Activated naive CD8-positive, alpha-beta T cell treated with anti-CD3 and anti-CD28 coated beads, Interleukin-2, amount 10 ng/mL, durations not matched to agents 7 days and 5 days (primary cell): Measurements from ENCODE around the gene MYRF. TPM values are rescaled to one million over a fixed set of nuclear protein-coding genes. Genes with fewer than 3 reads are reported as not detected.

Experiments used
- ATAC-seq: fragments of 150-1000 bp; cut with Tn5 transposase; one replicate; pipeline ENCODE4 v1.10.0; 2021; ENCODE audit warnings: low read depth, moderate library complexity
- POLR2A ChIA-PET: fragments of 350-600 bp; sonication (Branson Sonifier 250); formaldehyde crosslinking; loops from one replicate; lab custom pipeline; 2021; ENCODE audit warnings: antibody characterized with exemption; lab: Charles Lee
- DNase-seq: peaks from one replicate; pipeline ENCODE4 v3.0.0; 2021
- H3K27ac Mint-ChIP-seq: one replicate; pipeline ENCODE4 v1.8.0; 2022; ENCODE audit warnings: mild to moderate bottlenecking, mixed read lengths
- H3K27me3 Mint-ChIP-seq: one replicate; pipeline ENCODE4 v1.8.0; 2022; ENCODE audit warnings: mild to moderate bottlenecking, moderate library complexity, mixed read lengths
- H3K36me3 Mint-ChIP-seq: one replicate; pipeline ENCODE4 v1.8.0; 2021; ENCODE audit warnings: mild to moderate bottlenecking, mixed read lengths
- H3K4me1 Mint-ChIP-seq: one replicate; pipeline ENCODE4 v1.8.0; 2021; ENCODE audit warnings: mixed read lengths
- H3K4me3 Mint-ChIP-seq: one replicate; pipeline ENCODE4 v1.8.0; 2022; ENCODE audit warnings: mild to moderate bottlenecking, moderate library complexity, mixed read lengths
- H3K9me3 Mint-ChIP-seq: one replicate; pipeline ENCODE4 v1.8.0; 2021; ENCODE audit warnings: mixed read lengths
- total RNA-seq, 2 experiments: library from RNA; stranded (reverse); gene quantifications; one replicate each; pipeline ENCODE4 v1.2.3, GENCODE V29; 2021

MYRF gene
- total RNA-seq, 2 experiments from 2014 or later = 3.4 TPM

GRCh38 chr11:61737636-61738386 is 14.6 kb upstream of the MYRF start:
- no peaks in the 10 kb centered on the region for H3K9me3 Mint-ChIP-seq
- DNase-seq = no peak
- H3K36me3 Mint-ChIP-seq = no peaks in the 10 kb centered on the region
- POLR2A ChIA-PET = no interaction called here
- H3K27me3 Mint-ChIP-seq = no peaks in the 10 kb centered on the region
- no peak for ATAC-seq
- H3K4me1 Mint-ChIP-seq = peaks cover 2% of the 10 kb centered on the region
- H3K4me3 Mint-ChIP-seq = no peak overlapping the region
- H3K27ac Mint-ChIP-seq = no peak overlapping the region

DNA sequence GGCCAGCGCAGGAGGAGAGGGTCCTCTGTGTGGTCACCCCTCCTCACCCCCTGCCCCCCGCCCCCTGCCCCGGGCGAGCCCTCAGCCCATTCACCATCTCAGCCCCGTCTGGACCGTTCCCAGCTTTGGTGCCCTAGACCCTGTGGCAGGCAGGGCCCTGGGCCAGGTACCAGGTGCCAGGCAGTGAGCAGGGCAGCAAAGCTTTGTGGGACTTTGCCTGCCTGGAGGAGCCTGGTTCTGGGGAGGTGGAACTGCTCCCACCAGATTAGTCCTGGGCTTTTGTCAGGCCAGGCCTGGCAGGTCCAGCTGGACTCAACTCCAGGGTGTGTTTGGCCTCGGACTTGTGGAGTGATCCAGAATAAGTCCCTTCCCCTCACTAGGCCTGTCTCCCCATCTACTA is 13.7 kb upstream of the MYRF start:
- POLR2A ChIA-PET = no interaction called here
- H3K4me3 Mint-ChIP-seq = no peak overlapping the region
- no peaks in the 10 kb centered on the region for H3K9me3 Mint-ChIP-seq

GRCh38 chr11:61739413-61739812 is 13.0 kb upstream of the MYRF start:
- Mint-ChIP-seq H3K36me3 (no peaks in the 10 kb centered on the region), H3K27me3 (no peaks in the 10 kb centered on the region), H3K4me1 (no peaks in the 10 kb centered on the region), H3K9me3 (no peaks in the 10 kb centered on the region), H3K4me3 (no peak overlapping the region), H3K27ac (no peak overlapping the region)
- POLR2A ChIA-PET = no interaction called here
- ATAC-seq (no peak), DNase-seq (no peak)

More for the DNA sequence above, 13.7 kb upstream of the MYRF start:
- Mint-ChIP-seq H3K27ac (no peak overlapping the region), H3K36me3 (no peaks in the 10 kb centered on the region), H3K27me3 (no peaks in the 10 kb centered on the region), H3K4me1 (no peaks in the 10 kb centered on the region)
- DNase-seq (no peak), ATAC-seq (no peak)

GRCh38 chr11:61739966-61740365 is 12.5 kb upstream of the MYRF start:
- H3K27me3 Mint-ChIP-seq = no peaks in the 10 kb centered on the region
- H3K9me3 Mint-ChIP-seq = no peaks in the 10 kb centered on the region
- H3K36me3 Mint-ChIP-seq = no peaks in the 10 kb centered on the region
- POLR2A ChIA-PET = no interaction called here
- no peaks in the 10 kb centered on the region for H3K4me1 Mint-ChIP-seq
- no peak overlapping the region for H3K4me3 Mint-ChIP-seq
- no peak overlapping the region for H3K27ac Mint-ChIP-seq
- DNase-seq (no peak), ATAC-seq (no peak)

GRCh38 chr11:61742391-61742790 is 10.0 kb upstream of the MYRF start:
- H3K27me3 Mint-ChIP-seq = no peaks in the 10 kb centered on the region
- no peaks in the 10 kb centered on the region for H3K4me1 Mint-ChIP-seq
- H3K36me3 Mint-ChIP-seq = no peaks in the 10 kb centered on the region
- H3K27ac Mint-ChIP-seq = no peak overlapping the region
- DNase-seq (no peak), ATAC-seq (no peak)
- no peaks in the 10 kb centered on the region for H3K9me3 Mint-ChIP-seq
- H3K4me3 Mint-ChIP-seq = no peak overlapping the region
- POLR2A ChIA-PET = no interaction called here

GRCh38 chr11:61743486-61744095 is 8.8 kb upstream of the MYRF start:
- H3K4me1 Mint-ChIP-seq = no peaks in the 10 kb centered on the region
- H3K27me3 Mint-ChIP-seq = no peaks in the 10 kb centered on the region
- ATAC-seq (no peak), DNase-seq (no peak)
- H3K9me3 Mint-ChIP-seq = no peaks in the 10 kb centered on the region
- H3K36me3 Mint-ChIP-seq = no peaks in the 10 kb centered on the region
- no peak overlapping the region for H3K4me3 Mint-ChIP-seq
- no peak overlapping the region for H3K27ac Mint-ChIP-seq
- POLR2A ChIA-PET = no interaction called here

- Mint-ChIP-seq H3K27ac (no peak overlapping the region), H3K4me3 (no peak overlapping the region), H3K36me3 (no peaks in the 10 kb centered on the region), H3K4me1 (no peaks in the 10 kb centered on the region), H3K27me3 (peaks cover 2% of the 10 kb centered on the region), H3K9me3 (no peaks in the 10 kb centered on the region)
- DNase-seq (no peak), ATAC-seq (no peak)
- POLR2A ChIA-PET = no interaction called here
Measured at GRCh38 chr11:61744181-61744580, 8.3 kb upstream of the MYRF start.

DNA sequence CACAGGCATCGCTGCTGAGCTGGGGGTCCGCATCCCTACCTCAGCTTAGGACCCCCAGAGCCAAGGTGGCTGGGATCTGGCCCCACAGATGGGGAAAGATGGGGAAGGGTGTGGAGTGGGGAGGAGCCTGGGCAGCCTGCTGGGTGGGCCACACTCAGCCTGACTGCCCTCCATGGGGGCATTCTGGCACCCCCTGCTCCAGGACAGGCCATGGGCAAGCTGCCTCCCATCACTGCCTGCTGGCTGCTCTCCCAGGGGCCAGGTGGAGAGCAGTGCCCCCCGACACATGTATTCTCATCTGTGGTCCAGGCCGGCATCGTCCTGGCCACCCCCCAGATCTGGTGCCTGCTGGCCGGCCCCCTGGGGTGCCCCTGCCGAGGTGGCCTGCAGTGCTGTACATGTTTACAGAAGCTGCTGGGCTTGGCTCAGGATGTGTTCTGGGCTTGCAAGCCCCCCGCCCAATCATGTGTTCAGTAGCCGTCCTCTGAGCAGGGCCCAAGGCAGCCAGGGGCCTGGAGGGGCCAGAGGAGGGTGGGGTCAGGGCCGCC is 7.8 kb upstream of the MYRF start:
- H3K36me3 Mint-ChIP-seq = no peaks in the 10 kb centered on the region
- H3K4me3 Mint-ChIP-seq = no peak overlapping the region
- DNase-seq (no peak), ATAC-seq (no peak)
- no peak overlapping the region for H3K27ac Mint-ChIP-seq
- H3K9me3 Mint-ChIP-seq = no peaks in the 10 kb centered on the region
- POLR2A ChIA-PET = no interaction called here
- H3K27me3 Mint-ChIP-seq = peaks cover 4% of the 10 kb centered on the region
- H3K4me1 Mint-ChIP-seq = no peaks in the 10 kb centered on the region

- no peaks in the 10 kb centered on the region for H3K9me3 Mint-ChIP-seq
- peaks cover 5% of the 10 kb centered on the region for H3K27me3 Mint-ChIP-seq
- DNase-seq (no peak), ATAC-seq (no peak)
- POLR2A ChIA-PET = no interaction called here
- H3K4me1 Mint-ChIP-seq = no peaks in the 10 kb centered on the region
- no peaks in the 10 kb centered on the region for H3K36me3 Mint-ChIP-seq
- no peak overlapping the region for H3K27ac Mint-ChIP-seq
- no peak overlapping the region for H3K4me3 Mint-ChIP-seq
Measured at GRCh38 chr11:61745781-61746441, 6.5 kb upstream of the MYRF start.

- no peak for DNase-seq
- POLR2A ChIA-PET = no interaction called here
- Mint-ChIP-seq H3K27ac (no peak overlapping the region), H3K4me1 (no peaks in the 10 kb centered on the region), H3K9me3 (no peaks in the 10 kb centered on the region), H3K4me3 (no peak overlapping the region), H3K36me3 (no peaks in the 10 kb centered on the region), H3K27me3 (peaks cover 12% of the 10 kb centered on the region)
- no peak for ATAC-seq
Measured at GRCh38 chr11:61746442-61747191, 5.8 kb upstream of the MYRF start.

DNA sequence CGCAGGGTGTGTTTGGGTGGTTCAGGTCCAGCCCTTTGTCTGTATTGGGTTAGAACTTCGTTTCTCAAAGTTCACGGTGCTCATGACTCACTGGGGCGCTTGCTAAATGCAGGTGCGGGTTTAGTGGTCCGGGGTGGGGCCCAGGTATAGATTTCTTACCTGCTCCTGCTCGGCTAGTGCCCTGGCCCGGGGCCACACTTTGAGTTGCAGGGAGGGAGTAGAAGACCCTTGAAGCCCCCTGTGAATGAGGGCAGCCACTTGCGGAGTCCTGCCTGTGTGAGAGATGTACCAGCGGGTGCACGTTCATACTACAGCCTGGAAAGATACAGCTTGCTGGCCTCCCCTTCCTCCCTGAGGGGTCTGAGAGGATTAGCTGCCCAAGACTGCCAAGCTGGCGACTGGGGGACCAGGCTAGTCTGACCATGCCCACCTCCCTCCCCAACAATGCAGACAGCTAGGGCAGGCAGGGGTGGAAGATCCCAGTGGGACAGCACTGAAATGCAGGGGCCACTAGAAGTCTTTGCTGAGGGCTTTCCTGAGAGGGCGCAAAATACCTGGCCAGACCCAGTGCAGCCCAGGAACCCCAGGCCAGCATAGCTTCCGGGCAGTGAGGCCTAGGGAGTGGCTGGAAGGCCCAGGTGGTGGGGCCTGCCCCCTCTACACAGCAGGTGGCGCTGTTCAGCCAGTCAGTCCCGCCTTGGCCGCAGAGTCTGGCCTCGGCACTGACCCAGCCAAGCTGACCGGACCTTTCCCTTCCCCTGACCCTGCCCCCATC is 5.1 kb upstream of the MYRF start:
- H3K36me3 Mint-ChIP-seq = no peaks in the 10 kb centered on the region
- POLR2A ChIA-PET = no interaction called here
- ATAC-seq = peak; percentile 51
- H3K27ac Mint-ChIP-seq = no peak overlapping the region
- H3K4me3 Mint-ChIP-seq = no peak overlapping the region
- no peaks in the 10 kb centered on the region for H3K9me3 Mint-ChIP-seq
- peak; percentile 71 for DNase-seq
- H3K4me1 Mint-ChIP-seq = peaks cover 2% of the 10 kb centered on the region
- H3K27me3 Mint-ChIP-seq = peaks cover 16% of the 10 kb centered on the region

GRCh38 chr11:61747967-61748285 is 4.5 kb upstream of the MYRF start:
- ATAC-seq (no peak), DNase-seq (no peak)
- Mint-ChIP-seq H3K27me3 (peaks cover 18% of the 10 kb centered on the region), H3K4me1 (peaks cover 2% of the 10 kb centered on the region), H3K36me3 (no peaks in the 10 kb centered on the region), H3K27ac (no peak overlapping the region), H3K9me3 (no peaks in the 10 kb centered on the region), H3K4me3 (no peak overlapping the region)
- POLR2A ChIA-PET = no interaction called here
